Right lobe of liver (tissue), 6 donors: Measurements from ENCODE around the gene LIPM. TPM values are rescaled to one million over a fixed set of nuclear protein-coding genes. Genes with fewer than 3 reads are reported as not detected.

Source experiments
- ATAC-seq, 4 donors: fragments of 200-7000 bp; cut with Tn5 transposase; one replicate each; pipeline ENCODE4 v1.9.1; 2020; ENCODE audit warnings: mild to moderate bottlenecking in 4 of 4, moderate library complexity in 4 of 4
- DNase-seq, 3 donors: peaks; one replicate each; pipeline ENCODE4 v3.0.0-alpha.2; 2020
- H3K27ac ChIP-seq, 3 donors: fragments of 200-600 bp; one replicate each; pipeline ENCODE4 v1.8.0; 2022
- H3K27me3 ChIP-seq, 2 donors: fragments of 200-600 bp; one replicate each; pipeline ENCODE4 v1.8.0; 2022
- H3K36me3 ChIP-seq, 4 donors: fragments of 200-600 bp; sonication (generic) in 1 of 4; one replicate each; pipeline versions ENCODE4 v1.5.1 to v1.8.0; 2017 to 2022; ENCODE audit warnings: control low read depth in 1 of 4
- H3K4me1 ChIP-seq, 4 donors: fragments of 200-600 bp; sonication (generic) in 1 of 4; one replicate each; pipeline versions ENCODE4 v1.5.1 to v1.8.0; 2017 to 2022; ENCODE audit warnings: control low read depth in 1 of 4
- H3K4me3 ChIP-seq, 3 donors: fragments of 200-600 bp; one replicate each; pipeline ENCODE4 v1.8.0; 2022
- H3K9me3 ChIP-seq, 4 donors: fragments of 200-600 bp; sonication (generic) in 1 of 4; one replicate each; pipeline versions ENCODE4 v1.5.1 to v1.8.0; 2017 to 2022; ENCODE audit warnings: control low read depth in 1 of 4
- CTCF ChIP-seq, 4 donors: fragments of 200-600 bp in 3 of 4; fragments of 450-650 bp in 1 of 4; IDR thresholded peaks; one replicate each; pipeline versions ENCODE4 v1.5.1 to v1.8.0; 2016 to 2022; ENCODE audit warnings: antibody characterized with exemption in 4 of 4, mild to moderate bottlenecking in 2 of 4
- POLR2A ChIP-seq: fragments of 450-650 bp; IDR thresholded peaks from one replicate; pipeline ENCODE4 v1.6.1; 2017; ENCODE audit warnings: antibody characterized with exemption, mild to moderate bottlenecking
- WGBS: methylation state at CpG from one replicate; pipeline ENCODE4 v1.1.6; 2018; ENCODE audit warnings: low coverage, low lambda C conversion rate; ENCODE audit not compliant: insufficient coverage; ENCODE audit errors: missing lambda C conversion rate; 5-methylcytosine and 5-hydroxymethylcytosine counted together
- intact Hi-C, 2 donors: fragments of 100-400 bp; cut with DNase I; formaldehyde crosslinking; loops; one replicate each; pipeline versions ENCODE4 v1.11.2 to v1.14.1; 2022
- total RNA-seq, 6 experiments: library from RNA; depleted of rRNA in 2 of 6; stranded (reverse); fragments of >200 nt in 2 of 6; fragmentation: NEBNext Ultra II Directional in 3 of 6; extraction: Animal tissue kit (Norgen Biotek cat#: 25700) in 3 of 6; gene quantifications; one replicate each; pipeline versions ENCODE4 v1.1.0 to v1.2.4, GENCODE V29; 2016 to 2023
- donor health status: DM: no; HTN: yes; CAD: no.
- donor health status: DM: no; HTN: no; CAD: no.
- donor health status: DM: no; HTN: no; CAD: no.
- donor health status: DM: no; HTN: yes; CAD: no.
- donor health status: DM: no; HTN: yes; CAD: no.

The LIPM gene
- total RNA-seq, 6 experiments from 2014 or later: not detected

GRCh38 chr10:88803641-88804040 lies 1.1 kb downstream of the LIPM start:
- intact Hi-C loops: no loop called here
- DNase-seq (no peak), ATAC-seq (no peak)
- Histone ChIP-seq H3K27me3 (no peaks in the 10 kb centered on the region), H3K27ac (no peak overlapping the region), H3K4me3 (no peak overlapping the region), H3K9me3 (no peaks in the 10 kb centered on the region), H3K36me3 (no peaks in the 10 kb centered on the region), H3K4me1 (no peaks in the 10 kb centered on the region)
- TF ChIP-seq CTCF (IDR thresholded peaks at IDR 0.05) (no peak), POLR2A (no peak)
- WGBS: 84% methylated on average over 2 of the region's 2 CpGs

GRCh38 chr10:88804083-88804812 lies 1.7 kb downstream of the LIPM start:
- intact Hi-C loops: no loop called here
- no peak overlapping the region for H3K27ac ChIP-seq
- ATAC-seq: no peak

GRCh38 chr10:88805361-88805760 lies 2.8 kb downstream of the LIPM start:
- no peaks in the 10 kb centered on the region for H3K4me1 ChIP-seq
- 20% methylated on average over 2 of the region's 2 CpGs for WGBS
- DNase-seq: no peak
- no peak for ATAC-seq
- H3K4me3 ChIP-seq: no peak overlapping the region
- no peaks in the 10 kb centered on the region for H3K27me3 ChIP-seq
- H3K9me3 ChIP-seq: no peaks in the 10 kb centered on the region
- TF ChIP-seq POLR2A: no peak
- no peak for TF ChIP-seq CTCF (IDR thresholded peaks at IDR 0.05)
- intact Hi-C loops: loop anchor here in 1 of 2 donors (5.0 kb wide), 1 partner anchor 113 kb away; no protein-coding TSS in a partner anchor
- no peaks in the 10 kb centered on the region for H3K36me3 ChIP-seq
- no peak overlapping the region for H3K27ac ChIP-seq

More at GRCh38 chr10:88804083-88804812, 1.7 kb downstream of the LIPM start:
- H3K4me3 ChIP-seq: no peak overlapping the region
- H3K9me3 ChIP-seq: no peaks in the 10 kb centered on the region
- H3K36me3 ChIP-seq: no peaks in the 10 kb centered on the region
- DNase-seq: no peak
- no peaks in the 10 kb centered on the region for H3K27me3 ChIP-seq
- WGBS: 43% methylated on average over 6 of the region's 6 CpGs
- no peak for TF ChIP-seq POLR2A
- no peak for TF ChIP-seq CTCF (IDR thresholded peaks at IDR 0.05)
- no peaks in the 10 kb centered on the region for H3K4me1 ChIP-seq

GRCh38 chr10:88805924-88806323 lies 3.4 kb downstream of the LIPM start:
- DNase-seq: no peak
- no peak for ATAC-seq
- TF ChIP-seq CTCF (IDR thresholded peaks at IDR 0.05) (no peak), POLR2A (no peak)
- no peaks in the 10 kb centered on the region for H3K36me3 ChIP-seq
- intact Hi-C loops: loop anchor here in 1 of 2 donors (5.0 kb wide), 1 partner anchor 114 kb away; no protein-coding TSS in a partner anchor
- H3K27me3 ChIP-seq: no peaks in the 10 kb centered on the region
- H3K4me1 ChIP-seq: no peaks in the 10 kb centered on the region
- no peak overlapping the region for H3K4me3 ChIP-seq
- H3K27ac ChIP-seq: no peak overlapping the region
- H3K9me3 ChIP-seq: no peaks in the 10 kb centered on the region
- 56% methylated on average over 3 of the region's 3 CpGs for WGBS
